ENCODE data around the gene PSD2.

Gene PSD2

DNA sequence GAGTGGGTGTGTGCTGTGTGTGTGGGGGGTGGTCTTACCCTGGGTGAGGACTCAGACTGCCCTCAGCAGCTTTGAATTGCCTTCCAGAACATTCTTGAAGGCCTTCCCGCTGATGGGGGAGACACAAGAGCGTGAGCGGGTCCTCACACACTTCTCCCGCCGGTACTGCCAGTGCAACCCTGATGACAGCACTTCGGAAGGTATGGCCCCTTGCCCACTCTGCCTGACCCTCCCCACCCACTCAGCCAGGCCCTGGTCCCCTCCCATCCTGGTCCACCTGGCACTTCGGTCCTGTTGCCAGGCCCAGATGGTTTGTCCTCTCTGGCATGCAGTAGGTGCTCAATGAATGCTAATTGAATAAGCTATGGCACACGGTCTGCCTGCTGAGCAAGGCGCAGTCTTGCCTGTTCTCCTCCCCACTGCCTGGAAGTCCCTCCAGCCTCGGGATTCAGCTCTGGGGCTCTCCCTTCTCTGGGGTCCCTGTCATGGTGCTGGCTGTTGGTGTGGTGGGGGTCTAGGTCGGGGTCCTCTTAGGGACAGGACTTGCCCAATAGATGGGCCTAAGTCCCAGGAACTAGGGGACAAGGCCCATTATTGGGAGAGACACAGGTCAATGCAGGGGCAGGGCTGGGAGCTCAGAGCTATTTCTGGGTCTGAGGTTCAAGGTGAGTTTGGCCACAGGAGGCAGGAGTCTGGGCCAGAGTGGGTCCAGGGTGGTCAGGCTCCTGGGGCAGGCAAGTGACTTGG lies 26.4 kb downstream of the PSD2 start:
- TF ChIP-seq FOXP2 (optimal IDR thresholded peaks at IDR 0.05; ENCODE audit: borderline replicate concordance, extremely low read depth, extremely low read length, insufficient read depth) (no peak), TAF1 (IDR thresholded peaks at IDR 0.05; ENCODE audit: borderline replicate concordance, insufficient read depth, low read length) (no peak)

DNA sequence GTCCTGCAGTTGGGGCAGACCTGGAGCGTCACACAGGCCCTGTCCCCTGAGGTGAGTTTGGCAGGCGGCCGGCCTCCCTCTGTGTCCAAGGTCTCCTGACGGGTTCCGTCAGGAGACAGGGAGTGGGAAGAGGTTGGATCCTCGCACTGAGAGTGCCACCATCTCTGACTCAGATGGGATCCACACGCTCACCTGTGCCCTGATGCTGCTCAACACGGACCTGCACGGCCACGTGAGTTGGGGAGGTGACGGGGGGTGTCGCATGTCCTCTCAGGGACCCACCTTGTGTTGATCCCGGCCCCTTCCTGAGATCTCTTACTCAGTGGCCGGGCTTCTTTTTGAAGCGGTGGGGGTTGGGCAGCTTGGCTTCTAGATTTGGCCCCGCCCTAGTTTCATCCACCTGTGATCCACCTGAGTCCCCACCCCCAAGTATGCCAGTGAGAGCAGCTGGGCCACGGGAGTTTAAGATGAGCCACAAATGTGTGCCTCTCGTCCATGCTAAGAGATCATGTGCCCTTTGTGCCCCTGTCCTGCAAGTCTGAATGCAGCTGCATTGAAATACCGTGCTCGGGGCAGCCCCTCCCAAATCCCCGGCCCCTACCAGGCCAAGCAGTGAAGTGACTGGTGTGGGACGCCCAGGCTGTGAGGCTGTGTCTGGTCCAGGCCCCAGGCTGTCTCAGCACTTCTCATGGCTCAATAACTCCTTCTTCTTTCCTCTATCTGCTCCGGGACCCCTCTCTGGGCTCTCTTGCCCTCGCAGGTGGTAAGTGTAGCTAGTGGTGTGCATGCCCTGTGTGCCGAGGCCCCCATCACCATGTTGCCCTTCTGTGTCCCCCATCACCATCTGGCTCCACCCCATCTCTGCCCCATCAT lies 27.2 kb downstream of the PSD2 start:
- no peak for TF ChIP-seq TAF1 (IDR thresholded peaks at IDR 0.05; ENCODE audit: borderline replicate concordance, insufficient read depth, low read length)
- TF ChIP-seq, protein P1, sequence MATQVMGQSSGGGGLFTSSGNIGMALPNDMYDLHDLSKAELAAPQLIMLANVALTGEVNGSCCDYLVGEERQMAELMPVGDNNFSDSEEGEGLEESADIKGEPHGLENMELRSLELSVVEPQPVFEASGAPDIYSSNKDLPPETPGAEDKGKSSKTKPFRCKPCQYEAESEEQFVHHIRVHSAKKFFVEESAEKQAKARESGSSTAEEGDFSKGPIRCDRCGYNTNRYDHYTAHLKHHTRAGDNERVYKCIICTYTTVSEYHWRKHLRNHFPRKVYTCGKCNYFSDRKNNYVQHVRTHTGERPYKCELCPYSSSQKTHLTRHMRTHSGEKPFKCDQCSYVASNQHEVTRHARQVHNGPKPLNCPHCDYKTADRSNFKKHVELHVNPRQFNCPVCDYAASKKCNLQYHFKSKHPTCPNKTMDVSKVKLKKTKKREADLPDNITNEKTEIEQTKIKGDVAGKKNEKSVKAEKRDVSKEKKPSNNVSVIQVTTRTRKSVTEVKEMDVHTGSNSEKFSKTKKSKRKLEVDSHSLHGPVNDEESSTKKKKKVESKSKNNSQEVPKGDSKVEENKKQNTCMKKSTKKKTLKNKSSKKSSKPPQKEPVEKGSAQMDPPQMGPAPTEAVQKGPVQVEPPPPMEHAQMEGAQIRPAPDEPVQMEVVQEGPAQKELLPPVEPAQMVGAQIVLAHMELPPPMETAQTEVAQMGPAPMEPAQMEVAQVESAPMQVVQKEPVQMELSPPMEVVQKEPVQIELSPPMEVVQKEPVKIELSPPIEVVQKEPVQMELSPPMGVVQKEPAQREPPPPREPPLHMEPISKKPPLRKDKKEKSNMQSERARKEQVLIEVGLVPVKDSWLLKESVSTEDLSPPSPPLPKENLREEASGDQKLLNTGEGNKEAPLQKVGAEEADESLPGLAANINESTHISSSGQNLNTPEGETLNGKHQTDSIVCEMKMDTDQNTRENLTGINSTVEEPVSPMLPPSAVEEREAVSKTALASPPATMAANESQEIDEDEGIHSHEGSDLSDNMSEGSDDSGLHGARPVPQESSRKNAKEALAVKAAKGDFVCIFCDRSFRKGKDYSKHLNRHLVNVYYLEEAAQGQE (IDR thresholded peaks at IDR 0.05; ENCODE audit: insufficient read depth in 1 of 2, low read depth in 2 of 2, low read length in 2 of 2), result no peak
- no peak for TF ChIP-seq FOXP2 (optimal IDR thresholded peaks at IDR 0.05; ENCODE audit: borderline replicate concordance, extremely low read depth, extremely low read length, insufficient read depth)

DNA sequence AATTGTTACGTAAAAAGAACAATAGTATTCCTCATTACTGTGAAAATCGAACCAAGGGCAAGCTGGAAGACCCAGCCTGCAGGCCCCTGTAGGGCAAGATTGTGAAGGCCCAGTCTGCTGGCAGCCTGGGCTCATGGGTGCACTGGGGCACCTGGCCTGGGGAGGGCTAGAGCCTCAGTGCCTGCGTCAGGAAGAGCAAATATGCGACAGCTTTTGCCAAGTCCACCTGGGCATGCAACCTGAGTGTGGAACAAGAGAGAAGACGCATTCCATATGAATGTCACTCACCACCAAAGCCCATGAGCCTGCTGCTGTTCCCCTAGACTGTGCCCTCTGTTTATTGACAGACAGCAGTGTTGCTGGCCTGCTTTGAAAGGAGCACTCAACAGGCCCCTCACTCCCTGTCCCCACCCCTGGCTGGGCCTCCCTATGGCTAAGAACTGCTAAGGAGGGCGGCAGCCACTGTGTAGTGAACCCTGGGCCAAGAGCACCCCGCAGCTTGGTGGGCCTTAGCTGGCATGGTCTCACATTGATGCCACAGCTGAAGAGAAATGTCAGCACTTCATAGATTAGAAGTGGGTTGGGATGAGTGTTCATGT lies 28.2 kb downstream of the PSD2 start:
- TF ChIP-seq POLR2AphosphoS5 (IDR thresholded peaks at IDR 0.05; ENCODE audit: low read depth, low read length) (no peak), FOXP2 (optimal IDR thresholded peaks at IDR 0.05; ENCODE audit: borderline replicate concordance, extremely low read depth, extremely low read length, insufficient read depth) (no peak), SIN3A (IDR thresholded peaks at IDR 0.05; ENCODE audit: borderline replicate concordance, insufficient read depth, low read length) (no peak), TAF1 (IDR thresholded peaks at IDR 0.05; ENCODE audit: borderline replicate concordance, insufficient read depth, low read length) (no peak)
- TF ChIP-seq, protein P1 (IDR thresholded peaks at IDR 0.05; ENCODE audit: insufficient read depth in 1 of 2, low read depth in 2 of 2, low read length in 2 of 2), result no peak

DNA sequence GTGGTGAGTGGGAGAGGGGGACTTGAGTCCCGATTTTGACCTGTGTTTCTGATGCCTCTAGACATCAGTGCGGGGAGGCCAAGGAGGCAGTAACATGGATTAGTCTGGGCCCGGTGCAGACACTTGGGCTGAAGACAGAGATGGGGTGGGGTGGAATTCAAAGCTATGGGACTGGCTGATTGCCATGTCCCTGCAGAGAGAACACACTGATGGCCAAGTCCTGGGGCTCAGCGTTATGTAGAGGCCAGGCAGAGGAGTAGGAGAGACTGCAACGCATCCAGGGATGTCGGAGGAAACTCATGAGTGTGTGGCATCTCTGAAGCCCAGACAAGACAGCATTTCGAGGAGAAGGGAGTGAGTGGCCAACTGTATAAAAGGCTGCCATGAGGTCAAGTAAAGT lies 30.1 kb downstream of the PSD2 start:
- TF ChIP-seq POLR2AphosphoS5 (IDR thresholded peaks at IDR 0.05; ENCODE audit: low read depth, low read length) (no peak), TAF1 (IDR thresholded peaks at IDR 0.05; ENCODE audit: borderline replicate concordance, insufficient read depth, low read length) (no peak), FOXP2 (optimal IDR thresholded peaks at IDR 0.05; ENCODE audit: borderline replicate concordance, extremely low read depth, extremely low read length, insufficient read depth) (no peak), SIN3A (IDR thresholded peaks at IDR 0.05; ENCODE audit: borderline replicate concordance, insufficient read depth, low read length) (no peak)
- TF ChIP-seq, protein P1 (IDR thresholded peaks at IDR 0.05; ENCODE audit: insufficient read depth in 1 of 2, low read depth in 2 of 2, low read length in 2 of 2), result no peak

DNA sequence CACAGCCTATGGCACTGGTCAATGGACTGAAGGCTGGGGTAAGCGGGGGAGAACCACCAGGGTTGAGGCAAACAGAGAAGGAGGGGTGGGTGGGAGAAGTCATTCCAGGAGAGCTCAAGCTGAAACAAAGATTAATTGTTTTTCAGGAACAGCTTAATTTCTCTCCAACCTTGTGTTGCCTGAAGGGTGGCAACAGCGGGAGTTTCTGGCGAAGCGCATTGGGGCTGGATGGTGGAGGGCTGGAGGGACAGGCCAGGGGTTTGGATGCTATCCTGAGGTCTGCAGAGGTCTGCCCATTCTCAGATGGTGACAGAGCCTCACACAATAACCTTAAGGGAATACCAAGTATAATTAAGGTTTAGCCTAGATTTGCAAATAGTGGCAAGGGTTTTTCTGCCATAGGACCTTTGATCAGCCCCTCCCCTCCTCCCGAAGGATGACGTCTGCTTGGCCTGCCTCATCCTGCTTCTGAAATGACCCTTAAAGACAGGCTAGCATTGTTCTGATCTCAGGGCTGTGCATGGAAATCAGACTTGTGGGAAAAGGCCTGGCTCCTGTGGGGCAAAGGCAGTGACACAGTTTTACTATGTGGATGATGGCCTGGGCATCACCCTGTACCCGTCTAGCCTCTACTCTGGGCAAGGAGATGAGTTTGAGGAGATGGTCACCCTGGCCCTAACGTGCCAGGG lies 32.7 kb downstream of the PSD2 start:
- TF ChIP-seq TAF1 (IDR thresholded peaks at IDR 0.05; ENCODE audit: borderline replicate concordance, insufficient read depth, low read length), result no peak
- TF ChIP-seq FOXP2 (optimal IDR thresholded peaks at IDR 0.05; ENCODE audit: borderline replicate concordance, extremely low read depth, extremely low read length, insufficient read depth), result no peak
- TF ChIP-seq POLR2AphosphoS5 (IDR thresholded peaks at IDR 0.05; ENCODE audit: low read depth, low read length), result no peak
- TF ChIP-seq, protein P1 (IDR thresholded peaks at IDR 0.05; ENCODE audit: insufficient read depth in 1 of 2, low read depth in 2 of 2, low read length in 2 of 2), result no peak
- TF ChIP-seq SIN3A (IDR thresholded peaks at IDR 0.05; ENCODE audit: borderline replicate concordance, insufficient read depth, low read length), result no peak
